Measurements from ENCODE around the gene ZNF565.
"Not testable (repeated sequence)": the region's sequence is repeated elsewhere in the genome, so short reads cannot be mapped to it uniquely, and the experiment has no call there.

The ZNF565 gene

DNA sequence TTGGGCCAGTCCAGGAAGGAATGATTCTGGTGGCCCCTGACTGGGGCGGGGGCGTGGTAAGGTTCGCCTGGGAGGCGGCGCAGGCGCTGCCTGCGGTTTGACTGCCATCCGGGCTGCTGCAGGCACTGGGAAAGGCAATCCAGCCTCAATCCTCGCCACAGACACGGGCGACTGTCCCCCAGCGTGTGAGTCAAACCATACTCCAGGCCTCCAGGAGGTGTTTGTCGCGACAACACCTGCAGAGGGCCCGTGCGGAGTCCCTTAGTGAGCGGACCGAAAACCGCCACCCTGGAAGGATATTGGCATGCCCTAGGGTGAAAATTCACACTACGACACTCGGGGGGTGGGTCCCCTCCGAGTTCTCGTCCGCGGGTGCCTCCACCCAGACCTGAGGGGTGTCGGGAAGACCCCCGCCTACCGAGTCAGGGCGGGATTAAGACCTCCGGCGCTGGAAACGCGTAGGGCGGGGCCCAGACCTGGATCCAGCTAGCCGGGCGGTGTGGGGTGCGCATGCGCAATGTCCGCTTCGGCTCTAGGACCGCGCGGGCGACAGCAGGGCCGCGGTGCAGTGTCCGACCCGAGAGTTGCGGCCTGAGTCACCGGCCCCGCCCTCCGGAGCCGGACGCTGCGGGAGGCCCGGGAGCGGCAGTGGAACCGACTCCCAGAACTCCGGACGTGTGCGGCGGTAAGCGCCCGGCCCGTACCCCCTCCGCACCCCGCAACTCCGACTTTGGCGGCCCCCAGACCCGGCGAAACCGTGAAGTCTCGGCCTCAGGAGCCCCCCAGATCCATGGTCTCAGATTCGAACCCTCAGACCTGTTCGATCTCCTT is 74.8 kb downstream of the ZNF565 start, which contains the start of gene CAPNS1:
TSS of gene CAPNS1 (plus strand) at position 594 of the 831 bp plus-strand sequence. CDS start 946 bp downstream, outside the sequence.
- H3K4me3 ChIP-seq (ENCODE audit: severe bottlenecking), result peak within 1 kb of the TSS; percentile 72
- peak; percentile 61 for ATAC-seq (ENCODE audit: low read depth)

DNA sequence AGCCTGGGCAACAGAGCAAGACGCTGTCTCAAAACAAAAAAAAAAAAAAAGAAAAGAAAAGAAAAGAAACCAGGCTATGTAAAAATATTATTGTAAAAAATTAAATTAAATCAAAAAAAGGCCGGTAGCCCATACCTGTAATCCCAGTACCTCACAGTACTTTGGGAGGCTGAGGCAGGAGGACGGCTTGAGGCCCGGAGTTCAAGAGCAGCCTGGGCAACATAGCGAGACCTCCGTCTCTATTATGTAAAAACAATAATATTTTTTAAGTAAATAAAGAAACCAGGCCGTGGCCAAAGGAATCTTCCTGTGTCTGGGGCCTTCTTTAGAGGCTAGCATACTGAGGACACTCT is 75.4 kb downstream of the ZNF565 start:
- H3K27me3 ChIP-seq (ENCODE audit: insufficient read depth, poor library complexity, severe bottlenecking), result no peaks in the 10 kb centered on the region
- peak overlapping the region; percentile 95 for H3K27ac ChIP-seq (ENCODE audit: poor library complexity, severe bottlenecking)
- TF ChIP-seq, protein P1, sequence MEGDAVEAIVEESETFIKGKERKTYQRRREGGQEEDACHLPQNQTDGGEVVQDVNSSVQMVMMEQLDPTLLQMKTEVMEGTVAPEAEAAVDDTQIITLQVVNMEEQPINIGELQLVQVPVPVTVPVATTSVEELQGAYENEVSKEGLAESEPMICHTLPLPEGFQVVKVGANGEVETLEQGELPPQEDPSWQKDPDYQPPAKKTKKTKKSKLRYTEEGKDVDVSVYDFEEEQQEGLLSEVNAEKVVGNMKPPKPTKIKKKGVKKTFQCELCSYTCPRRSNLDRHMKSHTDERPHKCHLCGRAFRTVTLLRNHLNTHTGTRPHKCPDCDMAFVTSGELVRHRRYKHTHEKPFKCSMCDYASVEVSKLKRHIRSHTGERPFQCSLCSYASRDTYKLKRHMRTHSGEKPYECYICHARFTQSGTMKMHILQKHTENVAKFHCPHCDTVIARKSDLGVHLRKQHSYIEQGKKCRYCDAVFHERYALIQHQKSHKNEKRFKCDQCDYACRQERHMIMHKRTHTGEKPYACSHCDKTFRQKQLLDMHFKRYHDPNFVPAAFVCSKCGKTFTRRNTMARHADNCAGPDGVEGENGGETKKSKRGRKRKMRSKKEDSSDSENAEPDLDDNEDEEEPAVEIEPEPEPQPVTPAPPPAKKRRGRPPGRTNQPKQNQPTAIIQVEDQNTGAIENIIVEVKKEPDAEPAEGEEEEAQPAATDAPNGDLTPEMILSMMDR (IDR thresholded peaks at IDR 0.05; ENCODE audit: poor library complexity, severe bottlenecking), result no peak
- DNase-seq (ENCODE audit: low spot score), result no peak
- no peaks in the 10 kb centered on the region for H3K9me3 ChIP-seq (ENCODE audit: severe bottlenecking)
- peak overlapping the region; percentile 72 for H3K4me3 ChIP-seq (ENCODE audit: severe bottlenecking)
- peaks cover 20% of the 10 kb centered on the region for H3K36me3 ChIP-seq (ENCODE audit: low read depth)
- no peak for ATAC-seq (ENCODE audit: low read depth)
- peaks cover 12% of the 10 kb centered on the region for H3K4me1 ChIP-seq (ENCODE audit: insufficient read depth, poor library complexity, severe bottlenecking)

More for the DNA sequence above, 74.8 kb downstream of the ZNF565 start, which contains the start of gene CAPNS1:
- TF ChIP-seq, protein P1 (IDR thresholded peaks at IDR 0.05; ENCODE audit: poor library complexity, severe bottlenecking), result no peak
- Histone ChIP-seq H3K36me3 (ENCODE audit: low read depth) (peaks cover 26% of the 10 kb centered on the region), H3K27ac (ENCODE audit: poor library complexity, severe bottlenecking) (peak within 1 kb of the TSS; percentile 95), H3K9me3 (ENCODE audit: severe bottlenecking) (no peaks in the 10 kb centered on the region), H3K4me1 (ENCODE audit: insufficient read depth, poor library complexity, severe bottlenecking) (peaks cover 12% of the 10 kb centered on the region), H3K27me3 (ENCODE audit: insufficient read depth, poor library complexity, severe bottlenecking) (no peaks in the 10 kb centered on the region)
- peak; percentile 94 for DNase-seq (ENCODE audit: low spot score)

DNA sequence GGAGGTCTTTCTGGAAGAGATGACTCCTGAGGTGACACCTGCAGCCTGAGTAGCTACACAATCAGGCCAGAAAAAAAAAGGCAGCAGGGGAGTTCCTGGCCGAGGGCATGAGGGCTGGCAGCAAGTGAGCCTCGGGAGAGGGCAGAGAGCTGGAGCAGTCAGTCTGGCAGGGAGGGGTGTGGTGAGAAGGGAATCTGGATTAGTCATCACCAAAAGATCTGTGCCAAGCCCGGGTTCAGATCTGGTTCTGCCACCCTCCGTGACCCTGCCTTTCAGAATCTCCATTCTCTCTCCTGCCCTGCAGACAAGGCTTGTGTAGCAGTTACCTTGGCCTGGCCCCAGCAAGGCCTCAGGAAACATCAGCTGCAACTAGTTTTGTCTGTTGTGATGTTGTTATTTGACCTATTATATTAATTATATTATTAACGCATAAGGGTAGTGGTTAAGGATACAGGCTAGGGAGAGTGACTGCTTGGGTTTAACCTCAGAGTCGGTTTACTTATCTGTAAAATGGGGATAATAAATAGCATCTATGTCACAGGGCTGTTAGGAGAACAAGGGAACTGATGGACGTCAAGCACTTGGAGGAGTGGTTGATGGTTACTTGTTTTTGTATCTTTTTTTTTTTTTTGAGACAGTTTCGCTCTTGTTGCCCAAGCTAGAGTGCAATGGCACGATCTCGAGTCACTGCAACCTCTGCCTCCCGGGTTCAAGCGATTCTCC is 77.3 kb downstream of the ZNF565 start:
- TF ChIP-seq, protein P1 (IDR thresholded peaks at IDR 0.05; ENCODE audit: poor library complexity, severe bottlenecking), result no peak
- Histone ChIP-seq H3K36me3 (ENCODE audit: low read depth) (peaks cover 7% of the 10 kb centered on the region), H3K27me3 (ENCODE audit: insufficient read depth, poor library complexity, severe bottlenecking) (no peaks in the 10 kb centered on the region), H3K9me3 (ENCODE audit: severe bottlenecking) (no peaks in the 10 kb centered on the region), H3K4me3 (ENCODE audit: severe bottlenecking) (no peak overlapping the region), H3K27ac (ENCODE audit: poor library complexity, severe bottlenecking) (peak overlapping the region; percentile 95), H3K4me1 (ENCODE audit: insufficient read depth, poor library complexity, severe bottlenecking) (peaks cover 22% of the 10 kb centered on the region)
- DNase-seq (ENCODE audit: low spot score) (peak; percentile 94), ATAC-seq (ENCODE audit: low read depth) (peak; percentile 60)

DNA sequence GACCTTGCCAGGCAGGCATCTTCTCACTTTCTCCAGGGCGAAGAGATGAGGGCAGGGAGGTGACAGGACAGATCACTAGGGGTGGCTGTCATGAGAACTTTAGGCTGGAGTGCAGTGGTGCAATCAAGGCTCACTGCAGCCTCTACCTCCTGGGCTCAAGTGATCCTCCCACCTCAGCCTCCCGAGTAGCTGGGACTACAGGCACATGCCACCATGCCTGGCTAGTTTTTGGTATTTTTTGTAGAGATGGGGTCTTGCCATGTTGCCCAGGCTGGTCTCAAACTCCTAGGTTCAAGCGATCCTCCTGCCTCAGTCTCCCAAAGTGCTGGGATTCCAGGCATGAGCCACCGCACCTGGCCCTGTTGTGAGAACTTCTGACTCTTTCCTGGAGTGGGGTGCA is 79.6 kb downstream of the ZNF565 start:
- not testable (repeated sequence) for H3K27ac ChIP-seq (ENCODE audit: poor library complexity, severe bottlenecking); H3K9me3 ChIP-seq (ENCODE audit: severe bottlenecking); H3K27me3 ChIP-seq (ENCODE audit: insufficient read depth, poor library complexity, severe bottlenecking); H3K4me3 ChIP-seq (ENCODE audit: severe bottlenecking); DNase-seq (ENCODE audit: low spot score); H3K36me3 ChIP-seq (ENCODE audit: low read depth); ATAC-seq (ENCODE audit: low read depth)
- peaks cover 29% of the 10 kb centered on the region for H3K4me1 ChIP-seq (ENCODE audit: insufficient read depth, poor library complexity, severe bottlenecking)

Data from RWPE2 (cell line).